Left lobe of liver (tissue), 2 donors: Measurements from ENCODE around the gene PRKCB. TPM values are rescaled to one million over a fixed set of nuclear protein-coding genes. Genes with fewer than 3 reads are reported as not detected.
"Not testable (repeated sequence)": the region's sequence is repeated elsewhere in the genome, so short reads cannot be mapped to it uniquely, and the experiment has no call there.

Experiments
- ATAC-seq: fragments of 200-7000 bp; cut with Tn5 transposase; one replicate; pipeline ENCODE4 v1.9.1; 2020; ENCODE audit warnings: mild to moderate bottlenecking, moderate library complexity
- DNase-seq: peaks from one replicate; pipeline ENCODE4 v3.0.0-alpha.2; 2020; ENCODE audit warnings: low spot score
- total RNA-seq: library from RNA; stranded (reverse); gene quantifications from one replicate; pipeline ENCODE4 v1.2.1, GENCODE V29; 2021
- donor health status: DM: no; HTN: no; CAD: no; lungs with moderate emphysema.
- donor health status: DM: no; HTN: yes; CAD: no.

PRKCB gene
- total RNA-seq, 1 donor from 2014 or later = 3.3 TPM

DNA sequence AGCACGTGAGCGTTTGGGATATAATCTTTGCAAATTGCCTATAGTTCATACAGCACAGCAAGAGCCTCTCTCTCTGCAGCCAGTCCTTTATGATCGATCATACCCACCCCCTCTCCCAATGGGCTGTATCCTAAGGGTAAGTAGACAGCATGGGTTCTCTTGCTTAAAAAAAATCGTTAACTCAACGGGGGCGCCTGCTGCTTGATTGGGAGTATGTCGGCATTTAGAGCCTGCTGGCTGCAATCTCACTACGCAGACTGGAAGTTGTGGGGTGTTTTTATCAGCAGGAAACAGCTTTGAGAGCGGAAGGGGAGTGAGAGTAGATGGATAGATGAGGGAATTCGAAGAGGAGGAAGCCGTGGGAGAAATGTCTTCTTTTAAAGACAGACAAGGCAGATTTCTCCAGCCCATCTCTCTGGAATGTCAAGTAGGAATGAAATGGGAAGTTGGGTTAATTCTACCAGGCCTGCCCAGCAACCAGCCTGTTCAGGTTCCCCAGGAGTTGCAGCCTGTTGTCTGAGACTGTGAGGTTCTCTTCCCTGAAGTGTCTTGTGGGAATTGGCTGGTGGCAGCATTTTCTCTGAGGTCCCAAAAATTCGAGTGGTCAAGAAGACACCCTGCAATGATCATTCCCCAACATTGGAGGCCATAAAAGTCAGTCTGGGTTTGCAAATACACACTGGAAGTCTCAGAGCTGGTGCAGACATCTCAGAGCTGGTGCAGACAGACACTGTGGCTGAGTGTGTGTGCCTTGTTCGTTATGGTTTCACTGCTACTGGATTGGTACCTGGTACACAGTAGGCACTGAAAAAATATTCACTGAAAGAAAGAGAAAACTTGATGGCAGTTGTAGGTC is 65.6 kb downstream of the PRKCB start:
- DNase-seq = no peak

DNA sequence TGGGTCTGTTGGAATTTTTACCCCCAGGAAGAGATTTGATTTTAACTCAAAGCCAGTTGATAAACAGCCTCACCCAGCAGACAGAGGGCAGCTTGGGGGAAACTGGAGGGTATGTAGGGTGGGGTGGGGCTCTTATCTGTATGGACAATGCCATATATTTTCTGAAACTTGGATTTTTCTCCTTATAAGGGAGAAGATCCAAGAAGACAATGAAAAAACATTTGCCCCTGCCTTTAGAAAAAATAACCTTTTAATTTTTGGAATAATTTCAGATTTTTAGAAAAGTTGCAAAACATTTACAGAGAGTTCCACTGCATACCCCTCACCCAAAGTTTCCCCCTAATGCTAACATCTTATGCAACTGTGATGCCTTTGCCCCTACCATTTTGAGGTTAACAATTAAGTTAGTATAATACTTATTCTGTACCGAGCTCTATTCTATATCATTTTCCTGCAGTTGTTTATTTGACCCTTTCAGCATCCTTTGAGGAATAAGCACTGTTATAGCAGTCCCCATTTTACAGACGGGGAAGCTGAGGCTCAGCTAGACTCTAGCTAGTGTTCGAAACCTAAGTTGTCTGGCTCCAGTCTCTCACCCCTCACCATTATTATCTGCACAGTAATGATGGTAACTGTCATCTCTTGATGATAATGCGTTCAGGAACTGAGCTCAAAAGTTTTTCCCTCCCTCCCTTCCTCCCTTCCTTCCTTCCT is 66.4 kb downstream of the PRKCB start:
- no peak for ATAC-seq
- no peak for DNase-seq

More for the DNA sequence above, 65.6 kb downstream of the PRKCB start:
- no peak for ATAC-seq

- ATAC-seq (no peak), DNase-seq (no peak)
These were observed 67.1 kb downstream of the PRKCB start for GRCh38 chr16:23902748-23903414.

GRCh38 chr16:23905027-23905426 is 69.2 kb downstream of the PRKCB start:
- DNase-seq (no peak), ATAC-seq (no peak)

- no peak for DNase-seq
- no peak for ATAC-seq
These were observed 71.7 kb downstream of the PRKCB start for GRCh38 chr16:23907457-23907902.

GRCh38 chr16:23907903-23908302 is 72.1 kb downstream of the PRKCB start:
- DNase-seq = no peak

GRCh38 chr16:23908790-23909189 is 73.0 kb downstream of the PRKCB start:
- ATAC-seq (no peak), DNase-seq (no peak)

More at GRCh38 chr16:23907903-23908302, 72.1 kb downstream of the PRKCB start:
- ATAC-seq = no peak

DNA sequence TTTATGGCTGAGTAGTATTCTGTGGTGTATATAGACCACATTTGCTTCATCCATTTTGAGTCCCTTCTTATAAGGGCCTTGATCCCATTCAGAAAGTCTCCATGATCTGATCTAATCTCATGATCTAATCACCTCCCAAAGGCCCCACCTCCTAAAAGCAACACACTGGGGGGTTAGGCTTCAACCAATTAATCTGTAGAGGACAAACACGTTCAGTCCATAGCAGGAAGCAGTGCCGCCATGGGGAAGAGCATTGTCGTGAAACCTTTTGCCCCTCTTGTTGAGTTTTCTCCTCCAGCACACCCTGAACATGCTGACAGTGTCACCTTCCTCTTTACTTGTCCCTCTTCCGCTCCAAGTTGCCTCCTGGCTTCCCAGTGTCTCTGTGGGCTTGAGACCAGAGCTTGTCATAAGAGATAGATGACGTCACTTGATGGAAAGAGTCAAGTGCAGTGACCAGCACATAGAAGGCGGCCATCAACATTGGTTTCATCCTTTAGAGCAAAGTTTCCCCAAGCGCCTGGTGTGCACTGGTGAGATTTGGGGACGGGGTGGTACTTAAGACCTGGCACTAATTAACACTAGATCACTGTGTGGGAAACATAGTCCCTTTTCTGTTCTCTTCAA is 74.1 kb downstream of the PRKCB start:
- no peak for DNase-seq
- ATAC-seq = no peak

- ATAC-seq (no peak), DNase-seq (no peak)
These were observed 79.3 kb downstream of the PRKCB start for GRCh38 chr16:23914946-23915530.

GRCh38 chr16:23916552-23916951 is 80.8 kb downstream of the PRKCB start:
- not testable (repeated sequence) for ATAC-seq, DNase-seq

- no peak for ATAC-seq
These were observed 81.8 kb downstream of the PRKCB start for GRCh38 chr16:23917621-23918020.

GRCh38 chr16:23920446-23920845 is 84.7 kb downstream of the PRKCB start:
- ATAC-seq = no peak
- no peak for DNase-seq

More at GRCh38 chr16:23917621-23918020, 81.8 kb downstream of the PRKCB start:
- no peak for DNase-seq

GRCh38 chr16:23920899-23921298 is 85.1 kb downstream of the PRKCB start:
- DNase-seq (no peak), ATAC-seq (no peak)

DNA sequence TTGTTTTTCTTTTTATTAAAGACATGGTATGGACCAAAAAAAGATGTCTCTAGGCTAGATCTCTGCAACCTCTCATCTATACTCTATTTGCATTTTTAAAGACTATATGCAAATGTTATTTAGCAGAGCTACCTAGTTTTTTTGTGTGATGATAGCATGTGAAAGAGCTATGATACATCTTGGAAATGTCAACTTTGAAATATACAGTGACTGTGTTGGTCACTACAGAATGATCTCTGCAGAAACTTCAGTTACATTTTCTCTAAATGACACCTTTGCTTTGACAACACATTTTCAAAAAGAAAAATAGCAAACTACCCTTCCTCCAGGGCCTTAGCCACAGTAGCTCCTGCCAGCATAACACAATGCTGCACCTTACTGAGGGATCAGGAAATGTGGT is 86.6 kb downstream of the PRKCB start:
- no peak for ATAC-seq

DNA sequence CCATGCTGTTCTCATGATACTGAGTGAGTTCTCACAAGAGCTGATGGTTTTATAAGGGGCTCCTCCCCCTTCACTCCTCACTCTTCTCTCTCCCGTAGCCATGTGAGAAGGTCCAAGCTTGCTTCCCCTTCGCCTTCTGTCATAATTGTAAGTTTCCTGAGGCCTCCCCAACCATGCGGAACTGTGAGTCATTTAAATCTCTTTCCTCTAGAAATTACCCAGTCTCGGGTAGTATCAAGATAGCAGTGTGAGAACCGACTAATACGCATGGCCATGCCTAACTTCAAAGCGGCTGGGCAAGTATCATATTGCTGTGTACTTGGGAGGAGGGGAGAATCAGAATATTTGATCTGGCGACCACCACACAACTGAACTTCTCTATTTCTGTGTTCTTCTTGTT is 88.3 kb downstream of the PRKCB start:
- no peak for DNase-seq
- no peak for ATAC-seq

More for the DNA sequence above, 86.6 kb downstream of the PRKCB start:
- no peak for DNase-seq

- DNase-seq = no peak
- ATAC-seq = no peak
These were observed 92.0 kb downstream of the PRKCB start for GRCh38 chr16:23927796-23928195.

- no peak for ATAC-seq
- DNase-seq = no peak
These were observed 93.5 kb downstream of the PRKCB start for GRCh38 chr16:23929237-23929636.

DNA sequence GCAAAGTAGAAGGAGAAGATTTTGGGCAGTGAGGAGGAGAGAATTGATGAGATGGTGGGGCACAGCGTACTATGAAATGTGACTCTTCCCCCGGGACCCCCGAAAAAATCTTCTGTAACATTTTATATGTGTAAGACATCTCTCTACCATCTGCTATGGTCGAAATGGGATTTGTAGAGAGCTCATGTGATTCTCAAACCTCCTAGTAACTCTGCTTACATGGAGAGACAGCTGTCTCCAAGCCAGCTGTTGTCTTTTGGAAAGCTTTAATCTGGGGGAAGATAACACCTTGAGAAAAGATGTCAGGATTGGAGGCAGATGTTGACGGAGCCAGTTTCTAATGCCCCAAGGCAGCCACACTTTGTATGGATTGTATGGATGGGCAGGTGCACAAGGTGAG is 94.1 kb downstream of the PRKCB start:
- ATAC-seq (no peak), DNase-seq (no peak)

DNA sequence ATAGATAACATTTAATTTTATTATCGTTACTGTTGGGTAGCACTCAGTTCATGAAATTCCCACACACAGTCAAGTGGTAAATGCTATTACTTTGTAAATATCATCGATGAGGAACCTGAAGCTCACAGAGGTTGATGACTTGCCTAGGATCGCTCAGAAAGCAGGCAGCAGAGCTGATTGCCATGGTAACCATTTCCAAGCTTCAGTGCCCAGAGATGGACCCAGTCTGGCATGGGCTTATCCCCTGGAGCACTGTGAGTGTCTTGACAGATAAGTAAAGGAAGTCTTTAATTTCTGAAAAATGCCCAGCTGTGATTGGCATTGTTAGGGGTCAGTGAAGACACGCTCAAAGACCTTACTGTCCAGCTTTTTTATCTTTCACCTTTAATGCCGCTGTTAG is 95.0 kb downstream of the PRKCB start:
- DNase-seq = no peak
- no peak for ATAC-seq

DNA sequence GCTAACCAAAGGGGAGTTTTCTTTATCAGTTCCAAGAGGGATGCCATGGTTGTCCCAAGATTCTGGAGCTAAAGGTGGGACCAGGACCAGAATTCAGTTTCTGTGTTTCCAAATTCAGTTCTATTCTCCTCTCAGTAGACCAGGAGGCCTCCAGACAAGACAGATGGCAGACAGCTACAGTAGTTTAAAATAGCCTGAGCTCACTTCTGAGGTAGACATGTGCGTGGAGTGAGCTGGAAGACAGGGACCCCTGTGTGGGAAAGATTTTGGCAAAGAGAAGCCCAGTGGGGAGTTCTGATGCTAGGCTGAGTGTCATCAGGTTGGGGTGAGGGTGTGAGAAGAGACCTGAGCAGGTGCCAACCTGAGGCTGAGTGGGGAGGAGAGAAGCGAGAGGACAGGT is 95.4 kb downstream of the PRKCB start:
- no peak for DNase-seq
- ATAC-seq = no peak

GRCh38 chr16:23933650-23934049 is 97.9 kb downstream of the PRKCB start:
- not testable (repeated sequence) for ATAC-seq, DNase-seq
